B cell (primary cell): ENCODE data around the gene ARFGAP2. TPM values are rescaled to one million over a fixed set of nuclear protein-coding genes. Genes with fewer than 3 reads are reported as not detected.

Experiments used
- ATAC-seq: fragments of 200-7000 bp; cut with Tn5 transposase; one replicate; pipeline ENCODE4 v1.10.0; 2021; ENCODE audit warnings: low read depth, mild to moderate bottlenecking, moderate number of reproducible peaks, moderate library complexity
- CTCF ChIA-PET: fragments of 350-600 bp; sonication (Branson Sonifier 250); formaldehyde crosslinking; loops from one replicate; lab custom pipeline; 2021; ENCODE audit warnings: antibody characterized with exemption, inconsistent platforms; lab: Charles Lee
- POLR2A ChIA-PET: fragments of 350-600 bp; sonication (Branson Sonifier 250); formaldehyde crosslinking; loops from one replicate; lab custom pipeline; 2021; ENCODE audit warnings: antibody characterized with exemption; lab: Charles Lee
- DNase-seq: peaks from one replicate; pipeline ENCODE4 v3.0.0; 2013
- H2AFZ ChIP-seq: 2 replicates; pipeline ENCODE4 v1.6.1; 2012; ENCODE audit warnings: mild to moderate bottlenecking, low read depth, low read length; ENCODE audit not compliant: insufficient read depth, poor library complexity, severe bottlenecking
- H3K27ac ChIP-seq, 2 donors: 1 replicate in 1 of 2; 2 replicates in 1 of 2; pipeline ENCODE4 v1.5.1; 2012 to 2013; ENCODE audit warnings: low read length in 2 of 2, mild to moderate bottlenecking in 2 of 2, moderate library complexity in 1 of 2
- H3K27me3 ChIP-seq, 4 experiments: fragments of 200-600 bp in 1 of 4; sonication (generic) in 1 of 4; replicated peaks in 1 of 4; 1 replicate in 2 of 4; 2 replicates in 2 of 4; pipeline versions ENCODE4 v1.6.1 to v1.7.0; 2013 to 2016; ENCODE audit warnings: low read length in 3 of 4, mild to moderate bottlenecking in 2 of 4, mixed read lengths in 1 of 4, moderate library complexity in 1 of 4; ENCODE audit not compliant: insufficient read depth in 4 of 4, control insufficient read depth in 3 of 4; ENCODE audit errors: control extremely low read depth in 1 of 4
- H3K36me3 ChIP-seq, 2 experiments: replicated peaks in 1 of 2; 1 replicate in 1 of 2; 2 replicates in 1 of 2; pipeline versions ENCODE4 v1.6.1 to v1.7.1; 2013; ENCODE audit warnings: low read length in 1 of 2; ENCODE audit not compliant: insufficient read depth in 2 of 2, control insufficient read depth in 1 of 2; ENCODE audit errors: control extremely low read depth in 1 of 2, extremely low read depth in 1 of 2
- H3K4me1 ChIP-seq, 2 donors: fragments of 200-600 bp in 1 of 2; sonication (generic) in 1 of 2; 1 replicate in 1 of 2; 2 replicates in 1 of 2; pipeline versions ENCODE4 v1.5.1 to v1.6.1; 2013 to 2017; ENCODE audit warnings: low read length in 2 of 2; ENCODE audit not compliant: control insufficient read depth in 2 of 2, insufficient read depth in 2 of 2
- H3K4me2 ChIP-seq: replicated peaks from 2 replicates; pipeline ENCODE3; 2012; ENCODE audit warnings: mild to moderate bottlenecking, low read depth, low read length; ENCODE audit not compliant: poor library complexity, severe bottlenecking
- H3K4me3 ChIP-seq, 5 experiments: fragments of 200-600 bp in 1 of 5; sonication (generic) in 1 of 5; 1 replicate in 3 of 5; 2 replicates in 2 of 5; pipeline versions ENCODE4 v1.5.1 to v1.7.0; 2011 to 2016; ENCODE audit warnings: low read length in 4 of 5, mild to moderate bottlenecking in 4 of 5, low read depth in 2 of 5, control low read depth in 1 of 5, moderate library complexity in 1 of 5; ENCODE audit not compliant: insufficient read depth in 1 of 5; ENCODE audit errors: control extremely low read depth in 1 of 5, extremely low read depth in 1 of 5
- H3K79me2 ChIP-seq: fragments of 200-600 bp; sonication (generic); one replicate; pipeline ENCODE4 v1.6.0; 2016; ENCODE audit warnings: low read length; ENCODE audit not compliant: control insufficient read depth, insufficient read depth
- H3K9ac ChIP-seq: fragments of 200-600 bp; sonication (generic); 2 replicates; pipeline ENCODE4 v1.6.1; 2017; ENCODE audit warnings: mild to moderate bottlenecking, low read length, moderate library complexity
- H3K9me3 ChIP-seq, 3 donors: one replicate each; pipeline versions ENCODE4 v1.6.1 to v1.7.1; 2013; ENCODE audit warnings: low read length in 2 of 3; ENCODE audit not compliant: control insufficient read depth in 2 of 3, insufficient read depth in 1 of 3; ENCODE audit errors: control extremely low read depth in 1 of 3
- H4K20me1 ChIP-seq: 2 replicates; pipeline ENCODE4 v1.6.0; 2012; ENCODE audit warnings: mild to moderate bottlenecking, low read length; ENCODE audit not compliant: insufficient read depth, control insufficient read depth, poor library complexity, severe bottlenecking
- H3K27ac Mint-ChIP-seq: one replicate; pipeline ENCODE4 v1.8.0; 2021; ENCODE audit warnings: mixed read lengths
- H3K27me3 Mint-ChIP-seq: one replicate; pipeline ENCODE4 v1.8.0; 2021; ENCODE audit warnings: mixed read lengths
- H3K4me1 Mint-ChIP-seq: one replicate; pipeline ENCODE4 v1.8.0; 2021; ENCODE audit warnings: mixed read lengths
- H3K4me3 Mint-ChIP-seq: one replicate; pipeline ENCODE4 v1.8.0; 2021; ENCODE audit warnings: mixed read lengths
- H3K9me3 Mint-ChIP-seq: one replicate; pipeline ENCODE4 v1.8.0; 2022; ENCODE audit warnings: mixed read lengths; ENCODE audit not compliant: insufficient read depth
- EZH2 ChIP-seq: IDR thresholded peaks from 2 replicates; pipeline ENCODE4 v1.6.1; 2012; ENCODE audit warnings: borderline replicate concordance, low read depth, mild to moderate bottlenecking, moderate library complexity, low read length; ENCODE audit not compliant: insufficient read depth, poor library complexity, severe bottlenecking
- WGBS: methylation state at CpG from one replicate; pipeline ENCODE4 v1.1.5; 2013; ENCODE audit warnings: missing lambda C conversion rate; ENCODE audit not compliant: insufficient coverage; 5-methylcytosine and 5-hydroxymethylcytosine counted together
- intact Hi-C: fragments of 100-400 bp; cut with micrococcal nuclease; formaldehyde crosslinking; loops from one replicate; pipeline ENCODE4 v1.10.0; 2022
- polyA plus RNA-seq: library from polyadenylated mRNA; depleted of rRNA; stranded (reverse); fragments of >200 nt; gene quantifications from 2 replicates; pipeline ENCODE4 v1.2.3, GENCODE V29; 2012
- total RNA-seq, 2 donors: library from RNA; stranded (reverse); fragments of 120-200 nt in 1 of 2; gene quantifications; 1 replicate in 1 of 2; 2 replicates in 1 of 2; pipeline versions ENCODE4 v1.2.3 to v1.2.4, GENCODE V29; 2013 to 2022
- TF ChIP-seq, protein P1 (sequence below): fragments of 200-600 bp; IDR thresholded peaks from one replicate; pipeline ENCODE4 v1.8.0; 2022; ENCODE audit warnings: antibody characterized with exemption, mild to moderate bottlenecking

The ARFGAP2 gene
- total and polyA plus RNA-seq, 2 donors (not counting 1 experiment from before 2014, with no cell fraction given): 141 to 200 TPM

- Mint-ChIP-seq H3K4me1 (peaks cover 12% of the 10 kb centered on the region), H3K9me3 (no peaks in the 10 kb centered on the region), H3K27me3 (peaks cover 16% of the 10 kb centered on the region), H3K4me3 (peak within 1 kb of the TSS; percentile 87), H3K27ac (peak within 1 kb of the TSS; percentile 2)
- Histone ChIP-seq H3K36me3 (no peaks in the 10 kb centered on the region), H3K27ac (no peak within 1 kb of the TSS), H3K9me3 (peaks cover 0 to 13% (median 0%) of the 10 kb centered on the region in 3 donors), H3K4me3 (peak within 1 kb of the TSS in 4 of 5 experiments; percentile 31 to 65 (median 54)), H3K27me3 (peaks cover 0 to 44% (median 15%) of the 10 kb centered on the region in 4 experiments), H4K20me1 (no peaks in the 10 kb centered on the region), H3K4me1 (peaks cover 19 to 24% of the 10 kb centered on the region in 2 donors), H3K79me2 (no peaks in the 10 kb centered on the region), H3K9ac (peak within 1 kb of the TSS; percentile 65), H3K4me2 (peak within 1 kb of the TSS; percentile 94), H2AFZ (peak within 1 kb of the TSS; percentile 80)
- ChIA-PET POLR2A (interaction anchor here (0.9 to 2.1 kb wide), 2 partner anchors 29 to 63 kb away, joined by 3 to 10 read pairs; partner anchors contain the start of genes ACP2 and DDB2), CTCF (interaction anchor here (1.2 to 2.4 kb wide), 4 partner anchors 8 to 226 kb away, joined by 4 to 7 read pairs (median 7); partner anchors contain the start of gene DDB2)
- under 1% methylated on average over 80 of the region's 80 CpGs for WGBS
- DNase-seq: peak; percentile 58
- peak; percentile 80 for ATAC-seq
- intact Hi-C loops: loop anchor here (1.0 to 2.0 kb wide), 3 partner anchors 9 to 63 kb away; partner anchors contain the start of genes ACP2 and DDB2
- TF ChIP-seq, protein P1, sequence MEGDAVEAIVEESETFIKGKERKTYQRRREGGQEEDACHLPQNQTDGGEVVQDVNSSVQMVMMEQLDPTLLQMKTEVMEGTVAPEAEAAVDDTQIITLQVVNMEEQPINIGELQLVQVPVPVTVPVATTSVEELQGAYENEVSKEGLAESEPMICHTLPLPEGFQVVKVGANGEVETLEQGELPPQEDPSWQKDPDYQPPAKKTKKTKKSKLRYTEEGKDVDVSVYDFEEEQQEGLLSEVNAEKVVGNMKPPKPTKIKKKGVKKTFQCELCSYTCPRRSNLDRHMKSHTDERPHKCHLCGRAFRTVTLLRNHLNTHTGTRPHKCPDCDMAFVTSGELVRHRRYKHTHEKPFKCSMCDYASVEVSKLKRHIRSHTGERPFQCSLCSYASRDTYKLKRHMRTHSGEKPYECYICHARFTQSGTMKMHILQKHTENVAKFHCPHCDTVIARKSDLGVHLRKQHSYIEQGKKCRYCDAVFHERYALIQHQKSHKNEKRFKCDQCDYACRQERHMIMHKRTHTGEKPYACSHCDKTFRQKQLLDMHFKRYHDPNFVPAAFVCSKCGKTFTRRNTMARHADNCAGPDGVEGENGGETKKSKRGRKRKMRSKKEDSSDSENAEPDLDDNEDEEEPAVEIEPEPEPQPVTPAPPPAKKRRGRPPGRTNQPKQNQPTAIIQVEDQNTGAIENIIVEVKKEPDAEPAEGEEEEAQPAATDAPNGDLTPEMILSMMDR: no peak
- no peak for TF ChIP-seq EZH2
These were observed 9.5 kb upstream of the ARFGAP2 start, which contains the start of gene PACSIN3 for GRCh38 chr11:47186076-47186699. Gene PACSIN3 (minus strand): TSS chr11:47186434. CDS start chr11:47182727, 3,707 bp downstream.
